Measurements from ENCODE around the gene F5. TPM values are rescaled to one million over a fixed set of nuclear protein-coding genes. Genes with fewer than 3 reads are reported as not detected.

F5 gene
- total RNA-seq, 1 donor, result not detected

GRCh38 chr1:169610108-169610507 lies 23.8 kb upstream of the F5 start:
- Histone ChIP-seq H4K20me1 (ENCODE audit: insufficient read depth, low read length) (no peaks in the 10 kb centered on the region), H3K36me3 (ENCODE audit: insufficient read depth, low read length) (no peaks in the 10 kb centered on the region), H3K9me3 (ENCODE audit: low read depth, low read length) (no peaks in the 10 kb centered on the region), H3K4me1 (ENCODE audit: insufficient read depth, low read length) (no peaks in the 10 kb centered on the region), H2AFZ (ENCODE audit: low read length) (no peak overlapping the region), H3K27me3 (ENCODE audit: insufficient read depth, low read length) (peaks cover 4% of the 10 kb centered on the region), H3K4me3 (ENCODE audit: insufficient read depth, low read length) (no peak overlapping the region), H3K79me2 (ENCODE audit: insufficient read depth, low read length) (no peaks in the 10 kb centered on the region), H3K4me2 (ENCODE audit: insufficient read depth, low read length) (no peak overlapping the region), H3K27ac (ENCODE audit: low read depth, low read length) (no peak overlapping the region)
- no peak for DNase-seq (ENCODE audit: insufficient read length, low spot score, missing footprints)
- no peak for TF ChIP-seq CTCF (IDR thresholded peaks at IDR 0.05; ENCODE audit: extremely low read depth, low read depth, low read length)

- Histone ChIP-seq H3K27ac (ENCODE audit: low read depth, low read length) (no peak overlapping the region), H3K9me3 (ENCODE audit: low read depth, low read length) (no peaks in the 10 kb centered on the region), H3K27me3 (ENCODE audit: insufficient read depth, low read length) (peaks cover 1% of the 10 kb centered on the region), H4K20me1 (ENCODE audit: insufficient read depth, low read length) (no peaks in the 10 kb centered on the region), H3K4me3 (ENCODE audit: insufficient read depth, low read length) (no peak overlapping the region), H3K4me1 (ENCODE audit: insufficient read depth, low read length) (no peaks in the 10 kb centered on the region), H3K4me2 (ENCODE audit: insufficient read depth, low read length) (no peak overlapping the region), H2AFZ (ENCODE audit: low read length) (no peak overlapping the region), H3K79me2 (ENCODE audit: insufficient read depth, low read length) (no peaks in the 10 kb centered on the region), H3K36me3 (ENCODE audit: insufficient read depth, low read length) (no peaks in the 10 kb centered on the region)
- DNase-seq (ENCODE audit: insufficient read length, low spot score, missing footprints), result no peak
- no peak for TF ChIP-seq CTCF (IDR thresholded peaks at IDR 0.05; ENCODE audit: extremely low read depth, low read depth, low read length)
Measured at GRCh38 chr1:169608226-169608625, 21.9 kb upstream of the F5 start.

GRCh38 chr1:169604781-169605560 lies 18.7 kb upstream of the F5 start:
- Histone ChIP-seq H3K79me2 (ENCODE audit: insufficient read depth, low read length) (no peaks in the 10 kb centered on the region), H3K27me3 (ENCODE audit: insufficient read depth, low read length) (no peaks in the 10 kb centered on the region), H2AFZ (ENCODE audit: low read length) (no peak overlapping the region), H3K9me3 (ENCODE audit: low read depth, low read length) (no peaks in the 10 kb centered on the region), H3K36me3 (ENCODE audit: insufficient read depth, low read length) (no peaks in the 10 kb centered on the region), H3K4me2 (ENCODE audit: insufficient read depth, low read length) (no peak overlapping the region), H3K4me3 (ENCODE audit: insufficient read depth, low read length) (no peak overlapping the region), H3K4me1 (ENCODE audit: insufficient read depth, low read length) (no peaks in the 10 kb centered on the region), H4K20me1 (ENCODE audit: insufficient read depth, low read length) (no peaks in the 10 kb centered on the region), H3K27ac (ENCODE audit: low read depth, low read length) (no peak overlapping the region)
- no peak for TF ChIP-seq CTCF (IDR thresholded peaks at IDR 0.05; ENCODE audit: extremely low read depth, low read depth, low read length)
- DNase-seq (ENCODE audit: insufficient read length, low spot score, missing footprints), result no peak

- no peaks in the 10 kb centered on the region for H3K36me3 ChIP-seq (ENCODE audit: insufficient read depth, low read length)
- no peaks in the 10 kb centered on the region for H4K20me1 ChIP-seq (ENCODE audit: insufficient read depth, low read length)
- H3K9me3 ChIP-seq (ENCODE audit: low read depth, low read length), result no peaks in the 10 kb centered on the region
- no peak overlapping the region for H3K27ac ChIP-seq (ENCODE audit: low read depth, low read length)
- H3K79me2 ChIP-seq (ENCODE audit: insufficient read depth, low read length), result no peaks in the 10 kb centered on the region
- H3K27me3 ChIP-seq (ENCODE audit: insufficient read depth, low read length), result no peaks in the 10 kb centered on the region
- peak; percentile 46 for TF ChIP-seq CTCF (IDR thresholded peaks at IDR 0.05; ENCODE audit: extremely low read depth, low read depth, low read length)
- no peaks in the 10 kb centered on the region for H3K4me1 ChIP-seq (ENCODE audit: insufficient read depth, low read length)
- peak; percentile 58 for DNase-seq (ENCODE audit: insufficient read length, low spot score, missing footprints)
- no peak overlapping the region for H3K4me3 ChIP-seq (ENCODE audit: insufficient read depth, low read length)
- no peak overlapping the region for H3K4me2 ChIP-seq (ENCODE audit: insufficient read depth, low read length)
- H2AFZ ChIP-seq (ENCODE audit: low read length), result no peak overlapping the region
Measured at GRCh38 chr1:169601096-169601881, 15.0 kb upstream of the F5 start.

Data from osteoblast (primary cell).